Adrenal gland (tissue), 19 donors: ENCODE results near the gene CCL4. TPM values are rescaled to one million over a fixed set of nuclear protein-coding genes. Genes with fewer than 3 reads are reported as not detected.
"Not testable (repeated sequence)": the region's sequence is repeated elsewhere in the genome, so short reads cannot be mapped to it uniquely, and the experiment has no call there.

Source experiments
- DNase-seq, 7 donors: peaks; one replicate each; pipeline ENCODE4 v3.0.0-alpha.2; 2019 to 2020
- H3K27ac ChIP-seq, 5 donors: fragments of 200-600 bp; sonication (generic) in 4 of 5; 1 replicate in 3 of 5; 2 replicates in 2 of 5; pipeline versions ENCODE4 v1.5.1 to v1.8.0; 2016 to 2020; ENCODE audit warnings: mild to moderate bottlenecking in 1 of 5
- H3K27me3 ChIP-seq: fragments of 200-600 bp; 2 replicates; pipeline ENCODE4 v1.8.0; 2021
- H3K36me3 ChIP-seq, 2 donors: fragments of 200-600 bp; replicated peaks in 1 of 2; 1 replicate in 1 of 2; 2 replicates in 1 of 2; pipeline versions ENCODE4 v1.5.1 to v1.8.0; 2018 to 2022
- H3K4me1 ChIP-seq, 2 donors: fragments of 200-600 bp; replicated peaks in 1 of 2; 1 replicate in 1 of 2; 2 replicates in 1 of 2; pipeline versions ENCODE4 v1.5.1 to v1.8.0; 2018 to 2021
- H3K4me3 ChIP-seq, 4 donors: fragments of 200-600 bp; sonication (generic) in 3 of 4; one replicate each; pipeline ENCODE4 v1.5.1; 2016 to 2018
- H3K9me3 ChIP-seq, 3 donors: fragments of 200-600 bp; sonication (generic) in 1 of 3; replicated peaks in 1 of 3; 1 replicate in 2 of 3; 2 replicates in 1 of 3; pipeline versions ENCODE4 v1.5.1 to v1.8.0; 2016 to 2021
- POLR2A ChIP-seq, 2 donors: fragments of 450-650 bp; IDR thresholded peaks; one replicate each; pipeline ENCODE4 v1.6.1; 2017; ENCODE audit warnings: antibody characterized with exemption in 2 of 2, mild to moderate bottlenecking in 2 of 2, moderate library complexity in 1 of 2
- WGBS, 4 donors: extraction: QIAGEN DNeasy Blood & Tissue Kit in 2 of 4; methylation state at CpG; one replicate each; pipeline versions ENCODE4 v1.1.5 to v1.1.7; 2013 to 2017; 5-methylcytosine and 5-hydroxymethylcytosine counted together
- intact Hi-C, 2 donors: fragments of 100-400 bp; cut with DNase I; formaldehyde crosslinking; loops; one replicate each; pipeline versions ENCODE4 v1.14.1 to v1.15.0; 2022 to 2023
- long read RNA-seq, 10 donors: library from polyadenylated mRNA in 3 of 10; unstranded in 2 of 10; stranded (forward) in 1 of 10; transcript quantifications; one replicate each; pipeline ENCODE4 v2.0.0 and lab custom pipeline, GENCODE V29; 2021 to 2026
- polyA plus RNA-seq, 3 donors: library from polyadenylated mRNA; stranded (reverse); fragments of 200-250 nt in 2 of 3; fragments of 350-450 nt in 1 of 3; fragmentation: Illumina TruSeq in 1 of 3; extraction: RNeasy Lipid Tissue Mini Kit (QIAGEN cat#74804) in 1 of 3; gene quantifications; one replicate each; pipeline ENCODE4 v1.2.3, GENCODE V29; 2013 to 2014
- total RNA-seq, 9 donors: library from RNA; depleted of rRNA in 4 of 9; stranded (reverse); fragments of >200 nt in 4 of 9; fragments of 120-200 nt in 1 of 9; fragmentation: NEBNext Ultra II Directional in 1 of 9; extraction: Animal tissue kit (Norgen Biotek cat#: 25700) in 1 of 9; gene quantifications; one replicate each; pipeline versions ENCODE4 v1.1.0 to v1.2.4, GENCODE V29; 2013 to 2023
- TF ChIP-seq, protein P1 (sequence below), 6 experiments: fragments of 450-650 bp in 4 of 6; fragments of 200-600 bp in 2 of 6; sonication (generic) in 1 of 6; IDR thresholded peaks; 1 replicate in 5 of 6; 2 replicates in 1 of 6; pipeline versions ENCODE4 v1.5.1 to v1.8.0; 2016 to 2021; ENCODE audit warnings: antibody characterized with exemption in 6 of 6, mild to moderate bottlenecking in 2 of 6, moderate library complexity in 1 of 6
- donor health status: healthy with polysubstance abuse.
- donor health status: Bipolar disorder and iron deficiency.
- donor health status: DM: yes; HTN: yes; CAD: no.
- donor health status: DM: no; HTN: no; CAD: no.
- donor health status: DM: no; HTN: no; CAD: no.
- donor health status: DM: yes; HTN: yes; CAD: no.

CCL4 gene
- total RNA-seq (10 to 100 TPM in 2 of 9 donors, 1 to 10 TPM in 6, under 1 TPM in 1; 0.72 to 17.5 (median 5.5) TPM), polyA plus RNA-seq (10 to 100 TPM in 1 of 3 donors, 1 to 10 TPM in 2; 3.8 to 10.0 (median 5.2) TPM)
- long read RNA-seq, donor 1, partial matches to known transcripts: 0 of 3 reads
- long read RNA-seq, donor 1, other reads (novel, unspliced or antisense): 0 of 3 reads
- long read RNA-seq, donor 2, partial matches to known transcripts: 0 of 3 reads
- long read RNA-seq, donor 2, other reads (novel, unspliced or antisense): 0 of 3 reads
- long read RNA-seq, donor 3: 0 reads
- long read RNA-seq, donor 4, partial matches to known transcripts: 0 of 2 reads
- long read RNA-seq, donor 4, other reads (novel, unspliced or antisense): 0 of 2 reads
- long read RNA-seq, donor 5, partial matches to known transcripts: 0 of 2 reads
- long read RNA-seq, donor 5, other reads (novel, unspliced or antisense): 0 of 2 reads
- long read RNA-seq, donor 6, partial matches to known transcripts: 3 of 3 reads
- long read RNA-seq, donor 6, other reads (novel, unspliced or antisense): 0 of 3 reads
- long read RNA-seq, donor 7: 0 reads
- long read RNA-seq, donor 8: 0 reads
- long read RNA-seq, donor 9, partial matches to known transcripts: 0 of 3 reads
- long read RNA-seq, donor 9, other reads (novel, unspliced or antisense): 0 of 3 reads
- long read RNA-seq, donor 10: 0 reads

DNA sequence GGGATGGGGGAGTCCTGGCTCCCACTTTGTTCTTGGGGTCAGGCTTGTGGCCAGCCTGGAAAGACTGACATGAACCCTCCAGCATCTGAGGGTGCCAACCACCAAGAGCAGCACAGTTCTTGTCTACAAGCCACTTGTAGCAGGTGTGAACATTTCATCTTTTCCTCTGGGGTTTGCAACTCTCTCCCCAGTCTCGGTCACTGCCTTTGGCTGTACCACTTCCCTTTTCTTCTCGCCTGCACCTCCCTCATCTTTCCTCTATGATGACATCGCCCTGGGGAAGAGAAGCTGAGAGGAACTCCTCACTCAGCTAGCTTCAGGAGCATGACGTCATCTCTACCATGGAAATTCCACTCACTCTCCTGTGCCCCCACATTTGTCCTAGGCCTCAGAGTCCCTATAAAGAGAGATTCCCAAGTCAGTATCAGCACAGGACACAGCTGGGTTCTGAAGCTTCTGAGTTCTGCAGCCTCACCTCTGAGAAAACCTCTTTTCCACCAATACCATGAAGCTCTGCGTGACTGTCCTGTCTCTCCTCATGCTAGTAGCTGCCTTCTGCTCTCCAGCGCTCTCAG lies at the start of gene CCL4:
Gene CCL4 (plus strand): TSS at position 427 of the 575 bp plus-strand sequence. CDS start 79 bp downstream, at position 506.
- H3K4me1 ChIP-seq, H3K4me3 ChIP-seq, H3K27ac ChIP-seq, DNase-seq, H3K9me3 ChIP-seq, intact Hi-C loops, H3K36me3 ChIP-seq, H3K27me3 ChIP-seq: not testable (repeated sequence)
- WGBS, 4 donors: 62 to 72% (median 70%) methylated on average over 6 of the region's 6 CpGs

DNA sequence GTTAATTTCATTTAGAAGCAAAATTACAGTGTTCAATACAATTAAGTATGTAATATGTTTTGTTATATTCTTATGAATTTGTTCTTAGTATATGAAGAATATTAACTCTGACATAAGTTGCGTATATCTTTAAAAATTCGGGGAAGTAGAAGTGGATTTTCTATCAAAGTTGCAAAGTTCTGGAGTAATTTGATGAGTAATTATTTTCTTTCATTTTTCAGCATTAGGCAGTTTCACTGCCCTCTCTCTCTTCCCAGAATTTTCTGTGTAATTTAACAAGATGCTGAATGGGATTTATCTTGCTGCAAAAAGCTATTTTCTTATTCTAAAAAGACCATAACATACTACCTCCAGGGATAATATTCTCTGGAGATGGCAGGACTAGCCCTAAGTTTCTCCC lies 48.5 kb upstream of the CCL4 start:
- no peak overlapping the region for H3K27ac ChIP-seq
- WGBS, 4 donors: 45 to 74% (median 64%) methylated on average over 2 of the region's 2 CpGs
- H3K9me3 ChIP-seq: no peaks in the 10 kb centered on the region
- no peaks in the 10 kb centered on the region for H3K36me3 ChIP-seq
- no peak for DNase-seq
- H3K27me3 ChIP-seq: no peaks in the 10 kb centered on the region
- TF ChIP-seq, protein P1, sequence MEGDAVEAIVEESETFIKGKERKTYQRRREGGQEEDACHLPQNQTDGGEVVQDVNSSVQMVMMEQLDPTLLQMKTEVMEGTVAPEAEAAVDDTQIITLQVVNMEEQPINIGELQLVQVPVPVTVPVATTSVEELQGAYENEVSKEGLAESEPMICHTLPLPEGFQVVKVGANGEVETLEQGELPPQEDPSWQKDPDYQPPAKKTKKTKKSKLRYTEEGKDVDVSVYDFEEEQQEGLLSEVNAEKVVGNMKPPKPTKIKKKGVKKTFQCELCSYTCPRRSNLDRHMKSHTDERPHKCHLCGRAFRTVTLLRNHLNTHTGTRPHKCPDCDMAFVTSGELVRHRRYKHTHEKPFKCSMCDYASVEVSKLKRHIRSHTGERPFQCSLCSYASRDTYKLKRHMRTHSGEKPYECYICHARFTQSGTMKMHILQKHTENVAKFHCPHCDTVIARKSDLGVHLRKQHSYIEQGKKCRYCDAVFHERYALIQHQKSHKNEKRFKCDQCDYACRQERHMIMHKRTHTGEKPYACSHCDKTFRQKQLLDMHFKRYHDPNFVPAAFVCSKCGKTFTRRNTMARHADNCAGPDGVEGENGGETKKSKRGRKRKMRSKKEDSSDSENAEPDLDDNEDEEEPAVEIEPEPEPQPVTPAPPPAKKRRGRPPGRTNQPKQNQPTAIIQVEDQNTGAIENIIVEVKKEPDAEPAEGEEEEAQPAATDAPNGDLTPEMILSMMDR (IDR thresholded peaks at IDR 0.05): no peak
- no peak for TF ChIP-seq POLR2A (IDR thresholded peaks at IDR 0.05)
- intact Hi-C loops: no loop called here
- no peak overlapping the region for H3K4me3 ChIP-seq
- H3K4me1 ChIP-seq: no peaks in the 10 kb centered on the region

DNA sequence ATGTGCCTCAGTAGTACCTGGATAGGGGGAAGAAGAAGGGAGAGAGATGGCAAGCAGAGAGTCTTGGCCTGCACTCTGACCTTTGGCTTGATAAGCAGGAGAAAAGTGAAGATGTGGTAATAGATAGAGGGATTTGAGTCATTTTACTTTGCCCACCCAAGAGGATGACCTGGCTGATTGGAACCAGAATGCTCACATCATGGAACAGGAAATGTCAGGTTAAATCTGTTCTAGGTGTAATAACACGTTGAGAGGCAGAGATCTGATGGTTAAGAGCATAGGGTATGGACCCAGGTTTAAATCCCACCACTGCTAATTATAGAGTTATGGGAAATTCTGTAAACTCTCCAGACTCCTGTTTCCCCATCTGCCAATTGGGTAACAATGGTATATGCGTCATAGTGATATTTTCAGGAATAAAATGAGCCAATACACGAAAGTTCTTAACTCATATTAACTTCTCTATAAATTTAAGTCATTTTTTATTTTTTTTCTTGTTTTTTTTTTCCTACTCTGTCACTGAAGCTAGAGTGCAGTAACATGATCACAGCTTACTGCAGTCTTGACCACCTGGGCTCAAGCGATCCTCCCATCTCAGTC lies 47.6 kb upstream of the CCL4 start:
- no peak overlapping the region for H3K4me3 ChIP-seq
- TF ChIP-seq, protein P1 (IDR thresholded peaks at IDR 0.05): no peak
- TF ChIP-seq POLR2A (IDR thresholded peaks at IDR 0.05): no peak
- H3K36me3 ChIP-seq: no peaks in the 10 kb centered on the region
- H3K9me3 ChIP-seq: no peaks in the 10 kb centered on the region
- 76 to 91% (median 81%) methylated on average over 4 of the region's 4 CpGs for WGBS, 4 donors
- no peak overlapping the region for H3K27ac ChIP-seq
- intact Hi-C loops: no loop called here
- H3K4me1 ChIP-seq: no peaks in the 10 kb centered on the region
- no peaks in the 10 kb centered on the region for H3K27me3 ChIP-seq
- no peak for DNase-seq

DNA sequence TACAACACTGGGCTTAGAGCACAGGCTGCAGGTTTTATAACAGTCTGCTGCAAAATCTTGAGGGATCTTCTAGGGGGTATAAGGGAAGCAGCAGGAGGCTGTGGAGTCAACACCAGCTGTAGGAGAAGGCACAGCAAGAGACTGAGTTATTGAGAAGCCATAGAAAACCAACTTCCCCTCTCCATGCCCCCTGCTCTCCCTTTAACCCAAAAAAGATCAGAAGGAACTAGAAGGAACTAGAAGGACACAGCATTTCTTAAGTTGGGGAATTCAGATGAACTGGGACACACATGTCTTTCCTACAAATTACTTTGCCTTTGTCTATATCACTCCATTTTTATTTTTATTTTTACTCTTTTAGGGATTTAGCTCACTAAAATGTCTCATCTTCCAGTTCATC lies 45.7 kb upstream of the CCL4 start:
- DNase-seq: no peak
- intact Hi-C loops: no loop called here
- no peak overlapping the region for H3K4me3 ChIP-seq
- no peaks in the 10 kb centered on the region for H3K4me1 ChIP-seq
- no peak overlapping the region for H3K27ac ChIP-seq
- TF ChIP-seq, protein P1 (IDR thresholded peaks at IDR 0.05): no peak
- no peak for TF ChIP-seq POLR2A (IDR thresholded peaks at IDR 0.05)
- H3K36me3 ChIP-seq: no peaks in the 10 kb centered on the region
- H3K27me3 ChIP-seq: no peaks in the 10 kb centered on the region
- H3K9me3 ChIP-seq: no peaks in the 10 kb centered on the region
